Cardiac muscle cell (in vitro differentiated cells and primary cell): ENCODE data around the gene TSNAX. TPM values are rescaled to one million over a fixed set of nuclear protein-coding genes. Genes with fewer than 3 reads are reported as not detected.
A peak's percentile ranks its signal among the peaks of the same experiment; 100 is the strongest.

ENCODE experiments used
- DNase-seq, 2 donors: peaks; one replicate each; pipeline versions ENCODE4 v3.0.0 to v3.0.0-alpha.2; 2010 to 2017; ENCODE audit warnings: low read depth in 1 of 2, low spot score in 1 of 2
- H3K27ac ChIP-seq: fragments of 200-600 bp; sonication (generic); 2 replicates; pipeline ENCODE4 v1.5.1; 2016
- H3K27me3 ChIP-seq: fragments of 200-600 bp; sonication (generic); 2 replicates; pipeline ENCODE4 v1.6.0; 2016; ENCODE audit warnings: control low read depth
- H3K36me3 ChIP-seq: fragments of 200-600 bp; sonication (generic); 2 replicates; pipeline ENCODE4 v1.5.1; 2016; ENCODE audit warnings: control low read depth
- H3K4me1 ChIP-seq: fragments of 200-600 bp; sonication (generic); 2 replicates; pipeline ENCODE4 v1.8.1; 2017; ENCODE audit warnings: low read depth, mild to moderate bottlenecking, mixed run types
- H3K4me3 ChIP-seq: fragments of 200-600 bp; sonication (generic); 2 replicates; pipeline ENCODE4 v1.5.1; 2016; ENCODE audit warnings: mild to moderate bottlenecking
- H3K9me3 ChIP-seq: fragments of 200-600 bp; sonication (generic); 2 replicates; pipeline ENCODE4 v1.5.1; 2017; ENCODE audit warnings: low read depth, mild to moderate bottlenecking, control low read depth
- polyA plus RNA-seq: library from polyadenylated mRNA; unstranded; fragments of >200 nt; fragmentation: Nextera tagmentation; extraction: Ambion mirVana; gene quantifications from 2 replicates; pipeline ENCODE4 v1.2.1, GENCODE V29; 2016
- total RNA-seq: library from RNA; depleted of rRNA; stranded (reverse); fragments of >200 nt; gene quantifications from 2 replicates; pipeline ENCODE4 v1.2.3, GENCODE V29; 2016
- TF ChIP-seq, protein P1 (sequence below): IDR thresholded peaks from 2 replicates; pipeline ENCODE4 v1.5.1; 2012; ENCODE audit warnings: low read depth, mild to moderate bottlenecking, low read length

TSNAX gene
- total and polyA plus RNA-seq, 2 experiments from 2014 or later, result 18.9 to 44.5 TPM

DNA sequence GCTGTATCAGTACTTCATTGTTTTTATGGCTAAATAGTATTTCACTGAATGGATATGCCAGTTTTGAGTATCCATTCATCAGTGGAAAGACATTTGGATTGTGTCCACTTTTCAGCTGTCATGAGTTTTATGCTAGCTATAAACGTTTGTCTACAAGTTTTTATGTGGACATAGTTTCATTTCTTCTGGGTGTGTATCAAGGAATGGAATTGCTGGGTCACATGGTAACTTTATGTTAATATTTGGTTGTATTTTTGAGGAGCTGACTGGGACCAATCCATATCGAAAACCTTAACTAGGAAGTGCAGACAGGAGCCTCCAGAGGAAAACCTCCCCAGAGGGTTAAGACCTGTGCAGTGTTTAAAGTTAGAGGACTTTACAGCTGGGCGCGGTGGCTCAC lies 66.3 kb downstream of the TSNAX start:
- Histone ChIP-seq H3K27me3 (no peaks in the 10 kb centered on the region), H3K27ac (no peak overlapping the region), H3K9me3 (no peaks in the 10 kb centered on the region), H3K4me3 (no peak overlapping the region), H3K36me3 (no peaks in the 10 kb centered on the region), H3K4me1 (no peaks in the 10 kb centered on the region)
- TF ChIP-seq, protein P1, sequence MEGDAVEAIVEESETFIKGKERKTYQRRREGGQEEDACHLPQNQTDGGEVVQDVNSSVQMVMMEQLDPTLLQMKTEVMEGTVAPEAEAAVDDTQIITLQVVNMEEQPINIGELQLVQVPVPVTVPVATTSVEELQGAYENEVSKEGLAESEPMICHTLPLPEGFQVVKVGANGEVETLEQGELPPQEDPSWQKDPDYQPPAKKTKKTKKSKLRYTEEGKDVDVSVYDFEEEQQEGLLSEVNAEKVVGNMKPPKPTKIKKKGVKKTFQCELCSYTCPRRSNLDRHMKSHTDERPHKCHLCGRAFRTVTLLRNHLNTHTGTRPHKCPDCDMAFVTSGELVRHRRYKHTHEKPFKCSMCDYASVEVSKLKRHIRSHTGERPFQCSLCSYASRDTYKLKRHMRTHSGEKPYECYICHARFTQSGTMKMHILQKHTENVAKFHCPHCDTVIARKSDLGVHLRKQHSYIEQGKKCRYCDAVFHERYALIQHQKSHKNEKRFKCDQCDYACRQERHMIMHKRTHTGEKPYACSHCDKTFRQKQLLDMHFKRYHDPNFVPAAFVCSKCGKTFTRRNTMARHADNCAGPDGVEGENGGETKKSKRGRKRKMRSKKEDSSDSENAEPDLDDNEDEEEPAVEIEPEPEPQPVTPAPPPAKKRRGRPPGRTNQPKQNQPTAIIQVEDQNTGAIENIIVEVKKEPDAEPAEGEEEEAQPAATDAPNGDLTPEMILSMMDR, result no peak
- DNase-seq, result no peak

GRCh38 chr1:231596337-231596791 lies 67.9 kb downstream of the TSNAX start:
- H3K36me3 ChIP-seq, result no peaks in the 10 kb centered on the region
- no peak overlapping the region for H3K4me3 ChIP-seq
- H3K4me1 ChIP-seq, result no peaks in the 10 kb centered on the region
- TF ChIP-seq, protein P1, result no peak
- H3K27me3 ChIP-seq, result no peaks in the 10 kb centered on the region
- peak in 1 of 2 donors; percentile 53 for DNase-seq
- no peak overlapping the region for H3K27ac ChIP-seq
- H3K9me3 ChIP-seq, result no peaks in the 10 kb centered on the region

GRCh38 chr1:231597971-231598370 lies 69.5 kb downstream of the TSNAX start:
- Histone ChIP-seq H3K27me3 (no peaks in the 10 kb centered on the region), H3K4me1 (no peaks in the 10 kb centered on the region), H3K36me3 (no peaks in the 10 kb centered on the region), H3K4me3 (no peak overlapping the region), H3K9me3 (no peaks in the 10 kb centered on the region), H3K27ac (no peak overlapping the region)
- no peak for DNase-seq
- TF ChIP-seq, protein P1, result no peak

- no peak overlapping the region for H3K27ac ChIP-seq
- H3K27me3 ChIP-seq, result no peaks in the 10 kb centered on the region
- no peak overlapping the region for H3K4me3 ChIP-seq
- no peaks in the 10 kb centered on the region for H3K9me3 ChIP-seq
- H3K4me1 ChIP-seq, result no peaks in the 10 kb centered on the region
- peak in 1 of 2 donors; percentile 40 for DNase-seq
- TF ChIP-seq, protein P1, result no peak
- no peaks in the 10 kb centered on the region for H3K36me3 ChIP-seq
Observed at GRCh38 chr1:231600458-231600976, 72.0 kb downstream of the TSNAX start.

- Histone ChIP-seq H3K9me3 (no peaks in the 10 kb centered on the region), H3K27ac (no peak overlapping the region)
- no peak for DNase-seq
Observed at GRCh38 chr1:231601824-231602672, 73.6 kb downstream of the TSNAX start.

More at GRCh38 chr1:231601824-231602672, 73.6 kb downstream of the TSNAX start:
- Histone ChIP-seq H3K27me3 (no peaks in the 10 kb centered on the region), H3K4me1 (no peaks in the 10 kb centered on the region), H3K4me3 (no peak overlapping the region), H3K36me3 (no peaks in the 10 kb centered on the region)
- TF ChIP-seq, protein P1, result no peak
